Iris pigment epithelial cell (primary cell): ENCODE results near the gene RNF220.

Source experiments
- DNase-seq: peaks from one replicate; pipeline ENCODE4 v3.0.0-alpha.2; 2011; ENCODE audit warnings: low read depth

Gene RNF220

GRCh38 chr1:44611419-44611818 is 206.4 kb downstream of the RNF220 start:
- no peak for DNase-seq

- no peak for DNase-seq
These were observed 206.8 kb downstream of the RNF220 start for GRCh38 chr1:44611866-44612265.

GRCh38 chr1:44613941-44614340 is 208.9 kb downstream of the RNF220 start:
- no peak for DNase-seq

- DNase-seq = no peak
These were observed 211.4 kb downstream of the RNF220 start for GRCh38 chr1:44616284-44616990.

- peak; percentile 52 for DNase-seq
These were observed 212.1 kb downstream of the RNF220 start for GRCh38 chr1:44616991-44617702.

GRCh38 chr1:44617703-44618029 is 212.6 kb downstream of the RNF220 start:
- no peak for DNase-seq

- DNase-seq = peak; percentile 17
These were observed 214.3 kb downstream of the RNF220 start for GRCh38 chr1:44619261-44619900.

GRCh38 chr1:44620072-44620471 is 215.0 kb downstream of the RNF220 start:
- no peak for DNase-seq

- DNase-seq = no peak
These were observed 216.8 kb downstream of the RNF220 start for GRCh38 chr1:44621841-44622286.

- no peak for DNase-seq
These were observed 219.3 kb downstream of the RNF220 start for GRCh38 chr1:44624268-44624901.

- DNase-seq = no peak
These were observed 220.3 kb downstream of the RNF220 start for GRCh38 chr1:44625348-44625747.

GRCh38 chr1:44628962-44629756 is 224.1 kb downstream of the RNF220 start:
- DNase-seq = peak; percentile 88

GRCh38 chr1:44630116-44630515 is 225.1 kb downstream of the RNF220 start:
- peak; percentile 59 for DNase-seq

GRCh38 chr1:44631333-44631646 is 226.2 kb downstream of the RNF220 start:
- DNase-seq = no peak

- DNase-seq = peak; percentile 86
These were observed 226.8 kb downstream of the RNF220 start for GRCh38 chr1:44631647-44632539.

GRCh38 chr1:44632598-44632997 is 227.5 kb downstream of the RNF220 start:
- DNase-seq = peak; percentile 52

- DNase-seq = no peak
These were observed 229.6 kb downstream of the RNF220 start for GRCh38 chr1:44634606-44635189.

- DNase-seq = no peak
These were observed 230.4 kb downstream of the RNF220 start for GRCh38 chr1:44635439-44635838.

GRCh38 chr1:44636083-44636687 is 231.1 kb downstream of the RNF220 start:
- no peak for DNase-seq
